Effector CD4-positive, alpha-beta T cell (primary cell): ENCODE measurements around the gene ALDH8A1.

Experiments
- DNase-seq: peaks from one replicate; pipeline ENCODE4 v3.0.0-alpha.2; 2020

ALDH8A1 gene

GRCh38 chr6:134870677-134871498, 79.0 kb downstream of the ALDH8A1 start:
- DNase-seq = no peak

- DNase-seq = no peak
These were observed 81.1 kb downstream of the ALDH8A1 start for GRCh38 chr6:134868812-134869211.
